Erythroblast (primary cell): ENCODE results near the gene ACTL8.

Experiments
- GATA1 ChIP-seq: IDR thresholded peaks from 2 replicates; pipeline ENCODE4 v1.6.1; 2011; ENCODE audit warnings: low read depth, mild to moderate bottlenecking, control low read depth, low read length, moderate library complexity
- POLR2A ChIP-seq: IDR thresholded peaks from 2 replicates; pipeline ENCODE4 v1.6.1; 2011; ENCODE audit warnings: mild to moderate bottlenecking, low read length

DNA sequence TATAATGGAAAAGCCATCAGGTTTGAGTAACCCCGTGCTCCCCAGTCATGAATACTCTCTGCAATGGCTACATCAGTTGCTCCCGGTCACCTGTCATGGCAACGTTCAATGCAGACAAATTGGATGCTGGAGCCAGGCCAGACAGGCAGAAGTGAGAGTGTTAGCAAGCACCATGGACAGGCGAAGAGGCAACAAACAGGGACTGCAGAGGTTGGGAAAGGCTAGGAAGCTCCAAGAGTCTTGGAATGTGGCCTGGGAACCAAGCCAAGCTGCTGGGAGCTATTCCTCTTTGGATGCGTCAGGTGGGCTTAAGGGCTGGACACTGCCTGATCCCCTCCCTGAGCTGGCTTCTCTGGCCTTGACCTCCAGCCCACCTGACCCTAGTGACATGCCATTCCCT is 102.9 kb downstream of the ACTL8 start:
- TF ChIP-seq POLR2A (no peak), GATA1 (no peak)
